GM12874 (cell line): ENCODE results near the gene REC114.

Experiments used
- TF ChIP-seq, protein P1 (sequence below): IDR thresholded peaks from 2 replicates; pipeline ENCODE4 v1.5.1; 2011; ENCODE audit warnings: low read depth, mild to moderate bottlenecking, control low read depth, low read length, moderate library complexity; ENCODE audit not compliant: insufficient read depth

Gene REC114

GRCh38 chr15:73476704-73477216, 33.8 kb downstream of the REC114 start:
- TF ChIP-seq, protein P1, sequence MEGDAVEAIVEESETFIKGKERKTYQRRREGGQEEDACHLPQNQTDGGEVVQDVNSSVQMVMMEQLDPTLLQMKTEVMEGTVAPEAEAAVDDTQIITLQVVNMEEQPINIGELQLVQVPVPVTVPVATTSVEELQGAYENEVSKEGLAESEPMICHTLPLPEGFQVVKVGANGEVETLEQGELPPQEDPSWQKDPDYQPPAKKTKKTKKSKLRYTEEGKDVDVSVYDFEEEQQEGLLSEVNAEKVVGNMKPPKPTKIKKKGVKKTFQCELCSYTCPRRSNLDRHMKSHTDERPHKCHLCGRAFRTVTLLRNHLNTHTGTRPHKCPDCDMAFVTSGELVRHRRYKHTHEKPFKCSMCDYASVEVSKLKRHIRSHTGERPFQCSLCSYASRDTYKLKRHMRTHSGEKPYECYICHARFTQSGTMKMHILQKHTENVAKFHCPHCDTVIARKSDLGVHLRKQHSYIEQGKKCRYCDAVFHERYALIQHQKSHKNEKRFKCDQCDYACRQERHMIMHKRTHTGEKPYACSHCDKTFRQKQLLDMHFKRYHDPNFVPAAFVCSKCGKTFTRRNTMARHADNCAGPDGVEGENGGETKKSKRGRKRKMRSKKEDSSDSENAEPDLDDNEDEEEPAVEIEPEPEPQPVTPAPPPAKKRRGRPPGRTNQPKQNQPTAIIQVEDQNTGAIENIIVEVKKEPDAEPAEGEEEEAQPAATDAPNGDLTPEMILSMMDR, result no peak

- TF ChIP-seq, protein P1, result no peak
These were observed 37.1 kb downstream of the REC114 start for GRCh38 chr15:73480050-73480449.

DNA sequence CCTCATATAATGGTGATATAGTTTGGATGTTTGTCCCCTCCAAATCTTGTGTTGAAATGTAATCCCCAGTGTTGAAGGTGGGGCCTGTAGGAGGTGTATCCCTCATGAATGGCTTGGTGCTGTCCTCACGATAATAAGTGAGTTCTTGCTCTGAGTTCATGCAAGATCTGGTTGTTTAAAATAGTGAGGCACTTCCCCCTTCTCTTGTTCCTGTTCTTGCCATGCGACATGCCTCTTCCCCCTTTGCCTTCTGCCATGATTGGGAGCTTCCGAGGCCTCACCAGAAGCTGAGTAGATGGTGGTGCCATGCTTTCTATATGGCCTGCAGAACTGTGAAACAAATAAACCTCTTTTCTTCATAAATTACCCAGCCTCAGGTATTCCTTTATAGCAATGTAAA, 39.2 kb downstream of the REC114 start:
- TF ChIP-seq, protein P1, result no peak

GRCh38 chr15:73483053-73483452, 40.1 kb downstream of the REC114 start:
- TF ChIP-seq, protein P1, result no peak

- TF ChIP-seq, protein P1, result no peak
These were observed 42.4 kb downstream of the REC114 start for GRCh38 chr15:73485372-73485771.

DNA sequence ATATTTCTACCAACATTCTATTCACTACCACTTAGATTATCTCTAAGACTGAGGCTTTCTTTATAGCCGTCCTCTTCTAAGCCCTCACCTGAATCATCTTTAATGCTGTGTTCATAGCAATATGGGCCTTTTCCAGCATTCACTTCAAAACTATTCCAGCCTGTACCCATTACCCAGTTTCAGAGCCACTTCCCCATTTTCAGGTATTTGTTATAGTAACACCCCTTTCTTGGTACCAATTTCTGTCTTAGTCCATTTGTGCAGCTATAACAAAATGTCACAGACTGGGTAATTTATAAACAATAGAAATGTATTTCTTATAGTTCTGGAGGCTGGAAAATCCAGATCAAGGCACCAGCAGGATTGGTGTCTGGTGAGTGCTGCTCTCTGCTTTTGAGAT, 45.7 kb downstream of the REC114 start:
- TF ChIP-seq, protein P1, result no peak

DNA sequence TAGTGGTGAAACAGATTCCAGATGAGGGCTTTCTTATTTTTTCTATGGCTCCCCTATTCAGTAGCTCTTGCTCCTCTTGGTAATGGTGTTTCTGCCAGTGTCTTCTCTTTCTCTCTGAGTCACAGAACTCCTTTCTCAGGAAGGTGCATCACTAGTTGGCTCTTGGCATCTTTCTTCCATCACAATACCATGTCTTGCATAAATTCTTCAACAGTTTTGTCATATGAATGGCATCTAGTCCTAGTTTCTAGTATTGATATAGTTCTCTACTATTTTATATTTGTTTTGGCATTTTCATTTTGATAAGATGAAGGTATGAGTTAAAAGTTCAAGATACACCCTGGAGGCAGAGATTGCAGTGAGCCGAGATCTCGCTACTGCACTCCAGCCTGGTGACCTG, 51.0 kb downstream of the REC114 start:
- TF ChIP-seq, protein P1, result no peak
